Measurements from ENCODE around the gene PARD6A.

The PARD6A gene

GRCh38 chr16:67660564-67661028 is at the start of gene PARD6A:
Gene PARD6A, plus strand, starts transcription at chr16:67660960. Its CDS starts 79 bp downstream, at chr16:67661039.
- DNase-seq: peak; percentile 80

- DNase-seq: no peak
Measured at GRCh38 chr16:67613808-67614207, 47.0 kb upstream of the PARD6A start.

GRCh38 chr16:67628216-67628615 is 32.5 kb upstream of the PARD6A start:
- no peak for DNase-seq

GRCh38 chr16:67632415-67633172 is 28.2 kb upstream of the PARD6A start:
- no peak for DNase-seq

GRCh38 chr16:67636713-67637112 is 24.0 kb upstream of the PARD6A start:
- DNase-seq: no peak

- DNase-seq: no peak
Measured at GRCh38 chr16:67637625-67638024, 23.1 kb upstream of the PARD6A start.

- DNase-seq: no peak
Measured at GRCh38 chr16:67641779-67642708, 18.7 kb upstream of the PARD6A start.

- no peak for DNase-seq
Measured at GRCh38 chr16:67644038-67644437, 16.7 kb upstream of the PARD6A start.

- no peak for DNase-seq
Measured at GRCh38 chr16:67645397-67646121, 15.2 kb upstream of the PARD6A start.

- no peak for DNase-seq
Measured at GRCh38 chr16:67647111-67647651, 13.6 kb upstream of the PARD6A start.

- DNase-seq: no peak
Measured at GRCh38 chr16:67647681-67648080, 13.1 kb upstream of the PARD6A start.

GRCh38 chr16:67648088-67648763 is 12.5 kb upstream of the PARD6A start:
- DNase-seq: no peak

GRCh38 chr16:67648764-67649407 is 11.9 kb upstream of the PARD6A start:
- no peak for DNase-seq

GRCh38 chr16:67649494-67649931 is 11.2 kb upstream of the PARD6A start:
- DNase-seq: no peak

GRCh38 chr16:67650023-67650422 is 10.7 kb upstream of the PARD6A start:
- DNase-seq: no peak

GRCh38 chr16:67651039-67651438 is 9.7 kb upstream of the PARD6A start:
- no peak for DNase-seq

- no peak for DNase-seq
Measured at GRCh38 chr16:67651847-67652246, 8.9 kb upstream of the PARD6A start.

- DNase-seq: no peak
Measured at GRCh38 chr16:67652578-67653127, 8.1 kb upstream of the PARD6A start.

GRCh38 chr16:67653128-67653788 is 7.5 kb upstream of the PARD6A start:
- DNase-seq: no peak

GRCh38 chr16:67653789-67654402 is 6.9 kb upstream of the PARD6A start:
- DNase-seq: no peak

Data from NCI-H526 treated with DMSO at 0.1 percent for 48 hours (cell line).